Measurements from ENCODE around the gene CEACAM3.
"Not testable (repeated sequence)": the region's sequence is repeated elsewhere in the genome, so short reads cannot be mapped to it uniquely, and the experiment has no call there.

Gene CEACAM3

DNA sequence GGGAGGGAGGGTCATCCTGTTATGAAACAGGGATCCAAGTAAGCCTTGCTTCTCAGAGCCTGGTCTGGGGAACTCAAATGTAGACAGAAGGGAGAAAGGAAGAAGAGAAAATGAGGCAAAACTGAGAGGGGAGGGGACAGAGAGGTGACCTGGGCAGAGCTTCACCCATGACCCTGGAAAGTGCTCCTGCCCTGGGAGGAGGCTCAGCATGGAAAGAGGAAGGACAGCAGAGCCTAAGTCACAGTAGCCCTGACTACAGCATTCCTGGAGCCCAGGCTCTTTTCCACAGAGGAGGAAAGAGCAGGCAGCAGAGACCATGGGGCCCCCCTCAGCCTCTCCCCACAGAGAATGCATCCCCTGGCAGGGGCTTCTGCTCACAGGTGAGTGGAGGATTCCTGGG, at the start of gene CEACAM3:
CEACAM3 (plus strand) TSS at position 226 of the 400 bp plus-strand sequence; CDS start at position 317, 91 bp downstream.
- DNase-seq, result no peak

DNA sequence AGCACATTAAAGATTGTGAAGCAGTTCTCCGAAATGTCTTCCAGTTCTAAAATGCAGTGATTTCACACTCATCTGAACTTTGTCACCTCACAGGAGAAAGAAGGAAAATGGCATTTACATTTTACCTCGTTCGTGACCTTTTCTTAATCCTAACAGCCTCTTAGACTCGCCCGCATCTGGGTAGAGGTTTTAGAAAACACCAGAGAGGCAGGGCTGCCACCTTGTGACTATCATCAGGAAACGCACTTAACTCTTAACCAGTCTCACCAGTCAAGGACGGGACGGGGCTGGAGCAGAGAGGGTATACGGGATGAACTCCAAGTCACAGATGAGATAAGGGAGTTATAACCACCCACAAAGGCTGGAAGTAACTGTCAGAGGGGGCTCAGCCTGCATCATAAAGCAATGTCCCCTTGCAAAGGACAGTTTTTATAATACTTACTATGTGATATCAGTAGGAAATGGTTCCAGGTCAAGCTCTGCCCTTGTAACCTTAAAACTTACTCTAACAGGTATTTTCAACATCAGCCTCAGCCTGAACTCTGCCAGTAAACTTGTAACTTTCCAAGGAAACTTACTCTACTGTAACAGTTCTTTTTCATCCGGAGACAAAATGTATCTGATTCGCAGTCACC, 49.7 kb upstream of the CEACAM3 start:
- no peak for DNase-seq

DNA sequence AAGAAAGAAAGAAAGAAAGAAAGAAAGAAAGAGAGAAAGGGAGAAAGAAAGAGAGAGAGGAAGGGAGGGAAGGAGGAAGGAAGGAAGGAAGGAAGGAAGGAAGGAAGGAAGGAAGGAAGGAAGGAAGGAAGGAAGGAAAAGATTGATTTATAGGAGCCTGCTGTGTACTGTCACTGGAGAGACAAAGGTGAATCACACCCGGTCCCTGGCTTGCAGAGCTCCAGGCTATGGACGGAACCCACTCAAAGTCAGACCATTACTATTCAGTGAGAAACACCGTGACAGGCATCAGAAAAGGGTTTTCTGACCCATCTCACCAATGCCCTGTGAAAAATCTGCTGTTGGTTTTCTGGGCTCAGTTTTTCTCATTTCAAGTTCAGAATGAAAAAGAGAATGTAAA, 48.4 kb upstream of the CEACAM3 start:
- DNase-seq, result no peak

DNA sequence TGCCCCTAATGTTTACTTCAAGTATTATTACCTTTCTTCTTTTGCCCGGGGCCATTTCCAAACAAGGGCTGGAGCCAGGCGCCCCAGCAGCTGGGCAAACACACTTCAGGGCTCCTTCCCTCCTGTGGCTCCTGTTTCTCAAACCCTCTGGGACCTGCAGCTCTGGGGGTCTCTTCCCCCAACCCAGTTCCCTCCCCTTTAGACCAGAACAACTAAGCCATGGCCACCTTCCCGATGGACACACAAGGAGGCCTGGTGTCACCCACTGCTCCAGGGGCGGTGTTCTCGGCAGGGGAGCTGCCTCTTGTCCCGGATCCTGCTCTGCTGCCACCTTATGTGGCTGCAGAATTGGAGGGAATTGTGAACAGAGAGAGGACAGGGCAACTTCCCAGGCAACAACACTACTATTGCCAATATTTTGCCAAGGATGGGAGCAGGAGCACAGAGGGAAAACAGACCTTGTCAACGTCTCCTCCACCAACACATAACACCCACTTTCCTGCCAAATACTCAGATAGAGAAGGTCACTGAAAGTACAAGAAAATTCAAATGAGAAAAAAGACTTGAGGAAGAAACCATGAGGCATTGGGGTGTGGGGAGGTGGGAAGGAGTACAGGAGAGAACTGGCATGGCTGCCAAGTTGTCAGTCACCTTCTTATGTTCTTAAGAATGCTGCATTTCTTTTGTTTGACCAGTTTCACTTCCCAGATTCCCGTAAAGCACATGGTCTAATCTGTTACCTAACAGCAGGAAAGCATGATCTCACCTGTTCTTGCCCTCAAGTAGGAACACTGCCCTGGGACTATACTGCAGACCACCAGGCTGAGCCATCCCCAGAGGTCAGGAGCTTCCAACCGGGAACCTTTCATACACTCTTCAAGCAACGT, 45.9 kb upstream of the CEACAM3 start:
- not testable (repeated sequence) for DNase-seq

DNA sequence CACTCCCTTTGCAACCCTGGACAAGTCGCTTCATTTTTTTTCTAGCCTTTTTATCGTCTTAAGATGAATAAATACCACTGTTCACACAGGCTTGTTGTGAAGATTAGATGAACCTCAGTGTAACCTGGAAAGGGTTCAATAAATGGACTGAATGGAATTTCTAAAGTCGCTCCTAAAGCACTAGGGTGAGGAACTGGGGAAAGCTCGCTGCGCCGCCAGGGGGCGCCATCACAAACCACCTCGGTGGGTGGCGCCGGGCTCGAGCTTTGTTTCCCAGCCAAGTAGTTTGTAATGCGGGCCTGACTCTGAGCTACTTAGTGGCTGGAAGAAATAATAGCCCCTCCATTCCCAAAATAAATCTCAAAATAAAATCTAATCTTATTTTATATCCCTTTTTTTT, 43.2 kb upstream of the CEACAM3 start:
- no peak for DNase-seq

DNA sequence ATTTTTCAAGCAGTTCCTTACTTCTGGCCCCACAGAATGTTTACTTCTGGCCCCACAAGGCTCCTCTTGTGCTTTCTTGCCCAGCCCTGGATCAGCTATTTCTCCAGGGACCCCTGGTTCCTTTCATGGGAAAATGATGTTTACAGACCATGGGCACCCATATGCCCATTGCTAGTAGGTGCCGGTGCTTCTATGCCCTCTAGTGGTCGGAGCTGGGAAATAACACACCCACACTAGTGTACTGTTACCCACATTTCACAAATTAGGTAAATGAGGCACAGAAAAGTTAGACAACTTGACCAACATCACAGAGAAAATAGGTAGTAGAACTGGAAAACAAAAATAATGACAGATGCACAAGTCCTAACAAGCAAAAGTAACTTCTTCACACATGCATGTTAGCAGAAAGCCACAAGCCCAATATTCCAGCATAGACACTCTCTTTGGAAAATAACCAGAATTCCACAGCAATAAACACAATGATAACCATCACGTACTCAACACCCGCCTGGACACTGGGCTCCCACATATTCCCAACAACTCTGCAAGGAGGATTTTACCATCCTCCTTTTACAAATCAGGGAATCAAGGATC, 42.4 kb upstream of the CEACAM3 start:
- no peak for DNase-seq

DNA sequence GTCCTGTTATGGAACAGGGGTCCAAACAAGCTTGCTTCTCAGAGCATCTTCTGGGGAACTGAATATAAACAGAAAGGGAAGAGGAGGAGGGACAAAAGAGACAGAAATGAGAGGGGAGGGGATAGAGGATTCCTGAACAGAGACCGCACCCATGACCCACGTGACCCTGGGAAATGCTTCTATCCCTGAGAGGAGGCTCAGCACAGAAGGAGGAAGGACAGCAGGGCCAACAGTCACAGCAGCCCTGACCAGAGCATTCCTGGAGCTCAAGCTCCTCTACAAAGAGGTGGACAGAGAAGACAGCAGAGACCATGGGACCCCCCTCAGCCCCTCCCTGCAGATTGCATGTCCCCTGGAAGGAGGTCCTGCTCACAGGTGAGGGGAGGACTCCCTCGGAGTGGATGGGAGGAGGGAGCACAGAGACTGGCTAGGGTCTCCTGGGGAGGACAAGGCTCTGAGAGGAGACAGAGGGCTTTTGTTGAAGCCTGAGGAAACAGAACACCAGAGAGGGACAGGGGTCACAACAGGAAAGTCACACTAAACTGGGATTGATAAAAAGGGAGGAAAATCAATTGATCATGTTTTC, 41.0 kb upstream of the CEACAM3 start, which contains the start of gene CEACAM6:
CEACAM6 (plus strand) TSS at position 203 of the 586 bp plus-strand sequence; CDS start at position 312, 109 bp downstream.
- no peak for DNase-seq

DNA sequence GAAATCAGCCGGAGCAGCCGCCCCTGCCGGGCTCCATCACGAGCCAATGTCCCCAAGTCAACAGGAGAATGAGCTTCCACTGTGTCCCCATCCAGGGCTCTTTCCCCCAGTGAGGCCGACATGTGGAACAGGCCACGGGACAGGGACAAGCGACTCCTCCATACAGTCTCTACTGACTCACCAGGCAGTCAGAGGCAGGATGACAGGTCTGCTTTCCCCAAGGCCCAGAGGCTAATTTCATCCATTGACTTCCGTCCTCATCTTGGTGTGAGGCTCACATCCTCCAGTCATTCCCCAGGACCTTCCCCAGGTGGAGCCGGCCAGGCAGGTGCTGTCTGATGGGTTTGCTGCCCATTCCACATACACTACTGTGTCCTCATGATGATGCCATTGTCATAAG, 37.5 kb upstream of the CEACAM3 start:
- DNase-seq, result no peak

DNA sequence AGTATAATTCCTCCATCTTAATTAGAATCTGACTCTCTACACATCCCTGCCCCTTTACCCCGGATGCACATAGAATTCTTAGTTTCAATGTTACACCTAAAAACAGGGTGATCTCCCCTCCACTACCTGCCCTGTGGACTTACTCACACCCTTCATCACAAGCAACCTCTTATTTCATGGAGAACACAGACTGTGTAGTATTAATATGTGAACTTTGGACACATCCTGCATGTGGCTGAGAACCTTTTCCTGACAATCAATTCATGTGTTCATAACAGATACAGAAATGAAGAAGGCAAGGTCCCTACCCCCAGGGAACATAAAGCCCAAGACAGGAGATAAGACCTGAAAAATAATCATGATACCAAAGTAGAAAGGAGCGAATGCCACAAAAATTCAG, 29.3 kb upstream of the CEACAM3 start:
- no peak for DNase-seq

DNA sequence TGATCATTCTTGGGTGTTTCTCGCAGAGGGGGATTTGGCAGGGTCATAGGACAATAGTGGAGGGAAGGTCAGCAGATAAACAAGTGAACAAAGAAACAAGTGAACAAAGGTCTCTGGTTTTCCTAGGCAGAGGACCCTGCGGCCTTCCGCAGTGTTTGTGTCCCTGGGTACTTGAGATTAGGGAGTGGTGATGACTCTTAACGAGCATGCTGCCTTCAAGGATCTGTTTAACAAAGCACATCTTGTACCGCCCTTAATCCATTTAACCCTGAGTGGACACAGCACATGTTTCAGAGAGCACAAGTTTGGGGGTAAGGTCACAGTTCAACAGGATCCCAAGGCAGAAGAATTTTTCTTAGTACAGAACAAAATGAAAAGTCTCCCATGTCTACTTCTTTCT, 28.3 kb upstream of the CEACAM3 start:
- DNase-seq, result not testable (repeated sequence)

DNA sequence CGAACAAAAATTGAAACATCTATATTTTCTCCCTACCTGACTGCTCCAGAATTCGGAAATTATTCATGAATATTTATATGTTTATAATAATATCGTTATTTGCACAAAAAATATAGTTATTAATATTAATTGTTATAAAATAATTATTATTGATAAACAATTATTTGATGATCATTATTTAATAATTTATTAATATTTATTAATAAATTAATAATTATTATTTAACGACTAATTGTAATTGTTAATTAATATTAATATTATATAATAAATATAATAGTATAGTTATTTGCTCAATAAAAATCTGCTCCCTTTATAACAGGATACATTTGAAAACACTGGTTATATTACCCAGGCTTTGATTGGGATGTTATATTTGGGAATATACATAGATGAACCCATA, 26.8 kb upstream of the CEACAM3 start:
- DNase-seq, result no peak

DNA sequence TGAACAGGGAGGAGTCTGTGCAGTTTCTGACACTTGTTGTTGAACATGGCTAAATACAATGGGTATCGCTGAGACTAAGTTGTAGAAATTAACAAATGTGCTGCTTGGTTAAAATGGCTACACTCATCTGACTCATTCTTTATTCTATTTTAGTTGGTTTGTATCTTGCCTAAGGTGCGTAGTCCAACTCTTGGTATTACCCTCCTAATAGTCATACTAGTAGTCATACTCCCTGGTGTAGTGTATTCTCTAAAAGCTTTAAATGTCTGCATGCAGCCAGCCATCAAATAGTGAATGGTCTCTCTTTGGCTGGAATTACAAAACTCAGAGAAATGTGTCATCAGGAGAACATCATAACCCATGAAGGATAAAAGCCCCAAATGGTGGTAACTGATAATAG, 25.0 kb upstream of the CEACAM3 start:
- DNase-seq, result no peak

DNA sequence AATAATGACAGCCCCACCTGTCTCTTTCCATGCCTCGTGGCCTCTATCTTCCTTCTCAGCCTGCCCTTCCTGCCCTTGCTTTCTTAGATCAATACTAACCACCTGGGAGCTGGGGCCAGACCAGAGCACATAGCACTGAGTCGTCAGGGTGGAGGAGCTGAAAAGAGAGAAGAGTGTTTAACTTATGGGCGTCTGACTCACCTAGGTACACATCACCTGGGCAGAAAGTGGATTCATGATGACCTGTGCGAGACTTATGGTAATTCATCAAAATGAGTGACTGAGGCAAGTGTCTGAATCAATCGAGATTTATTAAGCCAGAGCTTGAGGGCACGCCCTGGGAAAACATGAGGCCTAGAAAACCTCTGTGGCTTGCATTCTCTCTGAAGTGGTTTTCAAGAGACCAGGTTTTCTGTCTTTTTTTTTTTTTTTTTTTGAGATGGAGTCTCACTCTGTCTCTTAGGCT, 21.8 kb upstream of the CEACAM3 start:
- no peak for DNase-seq

DNA sequence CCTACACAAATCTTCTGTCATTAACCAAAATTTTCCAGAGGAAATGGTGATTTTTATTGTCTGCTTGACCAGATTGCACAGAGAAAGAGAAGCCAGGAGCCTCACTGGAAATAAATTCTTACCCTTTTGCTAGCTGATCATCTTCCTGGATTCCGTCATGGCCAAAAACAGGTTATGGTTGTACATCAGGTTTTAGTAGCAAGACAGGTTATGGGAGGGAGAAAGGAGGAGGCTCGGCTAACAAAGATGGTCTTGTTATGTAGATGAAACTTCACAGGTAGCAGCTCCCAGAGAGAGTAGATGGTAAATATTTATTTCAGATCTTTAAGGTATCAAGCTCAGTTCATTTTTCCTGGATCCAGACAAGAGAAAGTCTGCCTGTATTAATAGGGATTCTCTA, 19.7 kb upstream of the CEACAM3 start:
- no peak for DNase-seq

DNA sequence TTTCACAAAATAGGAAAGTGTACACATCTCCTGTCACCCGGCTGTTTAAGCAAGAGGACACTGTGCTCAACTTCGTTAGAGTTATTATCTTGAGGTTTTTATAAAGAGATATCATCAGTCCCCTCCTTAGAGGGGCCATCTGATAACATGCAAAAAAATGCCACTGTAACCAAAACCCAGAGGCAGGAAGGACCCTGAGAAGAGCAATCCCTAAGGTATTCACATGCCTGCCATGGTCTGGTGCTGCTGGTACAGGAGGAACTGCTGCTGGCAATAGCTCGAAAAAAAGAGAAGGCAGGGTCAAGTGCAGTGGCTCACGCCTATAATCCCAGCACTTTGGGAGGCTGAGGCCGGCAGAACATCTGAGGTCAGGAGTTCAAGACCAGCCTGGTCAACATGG, 12.8 kb upstream of the CEACAM3 start:
- DNase-seq, result no peak

DNA sequence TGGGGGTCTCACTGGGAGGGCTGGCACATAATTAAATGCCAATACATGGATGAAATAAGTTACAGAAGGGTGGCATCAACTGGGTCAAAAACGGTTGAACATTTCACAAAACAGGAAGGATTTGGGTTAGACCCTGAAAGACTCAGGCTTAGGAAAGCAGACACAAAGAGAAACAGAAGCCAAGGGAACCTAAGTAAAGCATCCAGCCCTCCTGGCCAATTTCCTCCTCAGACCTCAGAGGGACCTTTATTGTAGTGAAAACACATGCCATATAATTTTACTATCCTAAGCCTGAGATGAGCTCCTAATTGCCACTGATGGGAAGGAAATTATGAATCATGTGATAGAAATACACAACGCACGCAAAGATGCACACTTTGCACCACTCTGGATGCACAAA, 12.1 kb upstream of the CEACAM3 start:
- DNase-seq, result no peak

DNA sequence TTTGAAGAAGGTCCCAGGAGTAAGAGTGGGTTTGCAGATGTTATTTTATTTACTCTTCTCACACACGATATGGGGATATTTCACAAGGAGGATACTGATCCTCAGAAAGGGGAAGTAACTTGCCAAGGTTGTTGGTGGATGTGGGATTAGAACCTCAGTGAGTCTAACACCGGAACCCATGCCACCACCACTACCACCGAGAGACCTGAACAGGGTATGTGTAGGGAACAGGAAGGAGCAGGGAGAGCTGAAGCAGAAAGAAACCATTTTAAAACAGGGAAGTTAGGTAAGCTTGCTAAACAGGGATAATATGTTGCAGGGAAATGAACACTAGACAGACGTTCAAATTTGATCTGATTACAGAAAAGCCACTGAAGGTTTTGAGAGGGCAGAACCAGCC, 11.6 kb upstream of the CEACAM3 start:
- no peak for DNase-seq

DNA sequence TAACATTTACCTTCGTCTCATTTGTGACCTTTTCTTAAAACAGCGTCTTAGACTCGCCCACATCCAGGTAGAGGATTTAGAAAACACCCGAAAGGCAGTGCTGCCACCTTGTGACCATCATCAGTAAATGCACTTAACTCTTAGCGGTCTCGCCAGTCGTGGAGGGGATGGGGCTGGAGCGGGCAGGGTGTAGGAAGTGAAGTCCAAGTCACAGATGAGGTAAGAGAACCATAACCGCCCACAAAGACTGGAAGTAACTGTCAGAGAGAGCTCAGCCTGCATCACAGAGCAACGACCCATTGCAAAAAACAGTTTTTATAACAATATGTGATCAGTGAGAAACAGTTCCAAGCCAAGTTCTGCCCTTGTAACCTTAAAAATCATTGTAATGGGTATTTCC, 10.7 kb upstream of the CEACAM3 start:
- peak; percentile 50 for DNase-seq

DNA sequence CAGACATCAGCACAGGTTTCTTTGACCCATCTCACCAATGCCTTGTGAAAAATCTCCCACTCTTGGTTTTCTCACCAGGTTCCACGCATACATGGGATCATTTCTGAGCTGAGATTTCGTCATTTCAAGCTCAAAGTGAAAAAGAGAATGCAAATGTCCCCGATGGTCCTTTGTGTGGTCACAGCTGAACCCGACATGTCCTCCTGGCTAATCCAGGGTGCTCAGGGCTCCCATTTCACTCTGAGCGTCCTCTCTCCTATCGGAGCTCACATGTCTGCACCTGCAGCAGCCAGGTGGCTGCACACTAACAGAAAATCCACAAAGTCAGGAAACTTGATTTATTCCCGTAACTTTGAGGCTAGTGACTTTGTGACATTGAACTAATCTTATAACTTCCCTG, 9.3 kb upstream of the CEACAM3 start:
- DNase-seq, result no peak

DNA sequence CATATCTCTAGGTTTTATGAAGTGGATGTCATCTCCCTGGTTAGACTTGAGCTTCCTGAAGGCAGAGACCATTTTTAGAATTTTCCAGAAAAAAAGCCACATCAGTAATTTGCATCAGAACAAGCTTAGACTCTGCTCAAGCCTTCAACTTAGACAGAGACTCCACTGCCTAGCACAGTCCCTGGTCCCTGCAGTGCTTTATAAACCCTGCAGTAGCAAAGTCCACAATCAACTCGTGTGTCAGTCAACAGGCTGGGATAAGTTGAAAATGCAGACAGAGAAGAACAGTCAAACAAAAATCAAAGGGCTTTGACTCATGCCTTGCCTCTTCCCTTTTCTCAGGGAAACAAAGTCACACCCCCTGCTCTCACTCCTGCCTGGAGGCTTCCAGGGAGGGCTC, 7.9 kb upstream of the CEACAM3 start:
- DNase-seq, result not testable (repeated sequence)

DNA sequence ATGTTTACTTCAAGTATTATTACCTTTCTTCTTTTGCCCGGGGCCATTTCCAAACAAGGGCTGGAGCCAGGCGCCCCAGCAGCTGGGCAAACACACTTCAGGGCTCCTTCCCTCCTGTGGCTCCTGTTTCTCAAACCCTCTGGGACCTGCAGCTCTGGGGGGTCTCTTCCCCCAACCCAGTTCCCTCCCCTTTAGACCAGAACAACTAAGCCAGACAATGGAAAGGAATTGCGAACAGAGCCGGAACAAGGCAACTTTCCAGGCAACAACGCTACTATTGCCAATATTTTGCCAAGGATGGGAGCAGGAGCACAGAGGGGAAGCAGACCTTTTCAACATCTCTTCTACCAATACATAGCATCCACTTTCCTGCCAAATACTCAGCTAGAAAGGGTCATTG, 7.3 kb upstream of the CEACAM3 start:
- DNase-seq, result not testable (repeated sequence)

DNA sequence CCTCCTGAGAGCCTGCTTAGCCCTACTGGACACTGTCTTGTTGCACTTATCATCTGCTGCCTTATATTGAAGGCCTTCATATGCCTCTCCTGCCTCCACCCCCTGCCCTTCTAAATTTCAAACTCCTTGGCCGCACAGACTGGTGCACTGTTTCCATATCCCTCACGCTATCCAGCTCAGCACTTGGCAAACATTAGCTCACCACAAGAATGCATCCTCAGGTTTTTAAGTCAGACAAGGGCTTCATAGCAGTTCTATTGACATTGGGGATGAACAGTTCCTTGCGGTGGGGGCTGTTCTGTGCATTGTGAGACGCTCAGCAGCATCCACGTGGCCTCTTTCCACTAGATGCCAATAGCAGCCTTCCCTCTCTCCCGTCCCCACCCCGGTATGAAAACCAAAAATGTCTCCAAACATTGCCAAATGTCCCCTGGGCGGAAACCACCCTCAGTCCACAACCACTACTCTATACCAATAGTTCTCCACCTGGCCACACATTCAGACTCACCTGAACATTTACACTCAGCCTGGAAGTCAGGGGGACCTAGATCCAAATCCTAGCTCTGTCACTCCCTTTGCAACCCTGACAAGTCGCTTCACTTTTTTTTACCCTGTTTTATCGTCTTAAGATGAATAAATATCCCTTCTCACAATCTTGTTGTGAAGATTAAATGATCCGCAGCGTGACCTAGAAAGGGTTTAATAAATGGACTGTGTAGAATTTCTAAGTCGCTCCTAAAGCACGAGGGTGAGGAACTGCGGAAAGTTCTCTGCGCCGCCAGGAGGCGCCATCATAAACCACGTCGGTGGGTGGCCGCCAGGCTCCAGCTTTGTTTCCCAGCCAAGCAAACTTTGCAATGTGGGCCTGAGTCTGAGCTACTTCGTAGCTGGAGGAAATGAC, 3.6 kb upstream of the CEACAM3 start:
- DNase-seq, result no peak

DNA sequence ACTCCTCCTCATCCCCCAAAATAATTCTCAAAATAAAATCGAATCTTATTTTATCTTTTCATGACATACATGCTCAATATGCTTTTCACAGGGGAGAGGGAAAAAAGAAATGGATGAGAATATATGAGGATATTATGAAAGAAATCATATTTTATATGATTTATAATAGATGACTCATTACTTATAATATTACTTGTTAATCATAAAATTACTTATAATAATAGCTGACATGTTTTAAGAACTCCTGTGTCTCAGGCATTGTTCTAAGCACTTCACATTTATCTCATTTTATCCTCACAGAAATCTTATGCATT, 3.0 kb upstream of the CEACAM3 start:
- no peak for DNase-seq
